Left lung (tissue), 10 donors: ENCODE data around the gene RAC2. TPM values are rescaled to one million over a fixed set of nuclear protein-coding genes. Genes with fewer than 3 reads are reported as not detected.

Experiments used
- ATAC-seq: fragments of 200-7000 bp; cut with Tn5 transposase; one replicate; pipeline ENCODE4 v1.9.1; 2020; ENCODE audit warnings: moderate library complexity
- DNase-seq, 4 donors: peaks; one replicate each; pipeline ENCODE4 v3.0.0-alpha.2; 2013 to 2020
- H3K27ac ChIP-seq, 2 donors: fragments of 200-600 bp; sonication (generic) in 1 of 2; one replicate each; pipeline versions ENCODE4 v1.5.0 to v1.8.0; 2020 to 2021
- H3K27me3 ChIP-seq, 2 donors: fragments of 200-600 bp; sonication (generic) in 1 of 2; one replicate each; pipeline versions ENCODE4 v1.5.0 to v1.8.0; 2020 to 2021
- H3K36me3 ChIP-seq, 2 donors: fragments of 200-600 bp; sonication (generic) in 1 of 2; one replicate each; pipeline versions ENCODE4 v1.5.0 to v1.8.0; 2020 to 2021
- H3K4me1 ChIP-seq, 2 donors: fragments of 200-600 bp; one replicate each; pipeline ENCODE4 v1.8.0; 2021
- H3K4me3 ChIP-seq, 2 donors: fragments of 200-600 bp; sonication (generic) in 1 of 2; one replicate each; pipeline versions ENCODE4 v1.5.0 to v1.8.0; 2020 to 2021; ENCODE audit warnings: mild to moderate bottlenecking in 1 of 2
- H3K9me3 ChIP-seq, 2 donors: fragments of 200-600 bp; sonication (generic) in 1 of 2; one replicate each; pipeline versions ENCODE4 v1.5.0 to v1.8.0; 2020 to 2021
- CTCF ChIP-seq, 2 donors: fragments of 200-600 bp; sonication (generic) in 1 of 2; IDR thresholded peaks; one replicate each; pipeline versions ENCODE4 v1.5.0 to v1.8.0; 2021; ENCODE audit warnings: antibody characterized with exemption in 2 of 2
- intact Hi-C, 2 donors: fragments of 100-400 bp; cut with DNase I; formaldehyde crosslinking; loops; one replicate each; pipeline versions ENCODE4 v1.11.2 to v1.14.2; 2022
- polyA plus RNA-seq, 6 donors: library from polyadenylated mRNA; unstranded; fragments of 120-200 nt; gene quantifications; one replicate each; pipeline ENCODE4 v1.2.1, GENCODE V29; 2013; ENCODE audit not compliant: insufficient read length in 6 of 6
- total RNA-seq, 2 donors: library from RNA; stranded (reverse); fragmentation: NEBNext Ultra II Directional; extraction: Animal tissue kit (Norgen Biotek cat#: 25700); gene quantifications; one replicate each; pipeline ENCODE4 v1.2.1, GENCODE V29; 2021
- donor health status: DM: no; HTN: yes; CAD: no.
- donor health status: DM: no; HTN: no; CAD: no.

Gene RAC2
- total and polyA plus RNA-seq, 8 donors = 6.7 to 77.2 (median 10.1) TPM

- Histone ChIP-seq H3K4me3 (no peak overlapping the region), H3K27me3 (peaks cover 0 to 22% of the 10 kb centered on the region in 2 donors), H3K9me3 (no peaks in the 10 kb centered on the region), H3K36me3 (no peaks in the 10 kb centered on the region), H3K27ac (no peak overlapping the region), H3K4me1 (peaks cover 0 to 71% of the 10 kb centered on the region in 2 donors)
- TF ChIP-seq CTCF (IDR thresholded peaks at IDR 0.05) = no peak
- no peak for ATAC-seq
- DNase-seq = no peak
- intact Hi-C loops = no loop called here
Measured at GRCh38 chr22:37277384-37277783, 33.3 kb upstream of the RAC2 start.

- Histone ChIP-seq H3K27ac (no peak overlapping the region), H3K36me3 (no peaks in the 10 kb centered on the region), H3K9me3 (no peaks in the 10 kb centered on the region), H3K27me3 (peaks cover 0 to 16% of the 10 kb centered on the region in 2 donors), H3K4me1 (peaks cover 0 to 72% of the 10 kb centered on the region in 2 donors), H3K4me3 (no peak overlapping the region)
- peak in 1 of 4 donors; percentile 29 for DNase-seq
- no peak for ATAC-seq
- TF ChIP-seq CTCF (IDR thresholded peaks at IDR 0.05) = no peak
- intact Hi-C loops = no loop called here
Measured at GRCh38 chr22:37276776-37277175, 32.7 kb upstream of the RAC2 start.

- H3K27me3 ChIP-seq = peaks cover 0 to 13% of the 10 kb centered on the region in 2 donors
- no peaks in the 10 kb centered on the region for H3K9me3 ChIP-seq
- H3K27ac ChIP-seq = no peak overlapping the region
- no peaks in the 10 kb centered on the region for H3K36me3 ChIP-seq
- ATAC-seq (no peak), DNase-seq (no peak)
- H3K4me1 ChIP-seq = peaks cover 0 to 75% of the 10 kb centered on the region in 2 donors
- H3K4me3 ChIP-seq = no peak overlapping the region
- intact Hi-C loops = no loop called here
- no peak for TF ChIP-seq CTCF (IDR thresholded peaks at IDR 0.05)
Measured at GRCh38 chr22:37275622-37276021, 31.6 kb upstream of the RAC2 start.

- DNase-seq (no peak), ATAC-seq (no peak)
- peaks cover 0 to 75% of the 10 kb centered on the region in 2 donors for H3K4me1 ChIP-seq
- no peaks in the 10 kb centered on the region for H3K9me3 ChIP-seq
- TF ChIP-seq CTCF (IDR thresholded peaks at IDR 0.05) = no peak
- no peak overlapping the region for H3K4me3 ChIP-seq
- H3K27me3 ChIP-seq = peaks cover 0 to 13% of the 10 kb centered on the region in 2 donors
- intact Hi-C loops = no loop called here
- H3K36me3 ChIP-seq = no peaks in the 10 kb centered on the region
- peak overlapping the region in 1 of 2 donors; percentile 62 for H3K27ac ChIP-seq
Measured at GRCh38 chr22:37275134-37275533, 31.1 kb upstream of the RAC2 start.

- ATAC-seq = peak; percentile 72
- no peaks in the 10 kb centered on the region for H3K9me3 ChIP-seq
- no peaks in the 10 kb centered on the region for H3K36me3 ChIP-seq
- DNase-seq = peak in 2 of 4 donors; percentile 85 to 89
- H3K27ac ChIP-seq = peak overlapping the region in 1 of 2 donors; percentile 62
- intact Hi-C loops = no loop called here
- TF ChIP-seq CTCF (IDR thresholded peaks at IDR 0.05) = no peak
- peaks cover 0 to 75% of the 10 kb centered on the region in 2 donors for H3K4me1 ChIP-seq
- H3K4me3 ChIP-seq = no peak overlapping the region
- peaks cover 0 to 13% of the 10 kb centered on the region in 2 donors for H3K27me3 ChIP-seq
Measured at GRCh38 chr22:37274380-37274862, 30.4 kb upstream of the RAC2 start.
